Tibial nerve (tissue), 4 donors: ENCODE data around the gene SPTAN1.

ENCODE experiments used
- EP300 ChIP-seq, 2 donors: sonication (generic); formaldehyde crosslinking; IDR thresholded peaks; one replicate each; pipeline ENCODE4 v1.6.1; 2017; ENCODE audit warnings: antibody characterized with exemption in 2 of 2, mild to moderate bottlenecking in 1 of 2
- POLR2A ChIP-seq, 2 donors: fragments of 450-650 bp; IDR thresholded peaks; one replicate each; pipeline ENCODE4 v1.6.1; 2017; ENCODE audit warnings: antibody characterized with exemption in 2 of 2, mild to moderate bottlenecking in 2 of 2, moderate library complexity in 2 of 2
- TF ChIP-seq, protein P1 (sequence below), 5 experiments: fragments of 200-600 bp in 3 of 5; fragments of 450-650 bp in 2 of 5; sonication (generic) in 3 of 5; IDR thresholded peaks; one replicate each; pipeline ENCODE4 v1.5.1; 2016 to 2019; ENCODE audit warnings: antibody characterized with exemption in 5 of 5, mild to moderate bottlenecking in 3 of 5, moderate library complexity in 2 of 5

DNA sequence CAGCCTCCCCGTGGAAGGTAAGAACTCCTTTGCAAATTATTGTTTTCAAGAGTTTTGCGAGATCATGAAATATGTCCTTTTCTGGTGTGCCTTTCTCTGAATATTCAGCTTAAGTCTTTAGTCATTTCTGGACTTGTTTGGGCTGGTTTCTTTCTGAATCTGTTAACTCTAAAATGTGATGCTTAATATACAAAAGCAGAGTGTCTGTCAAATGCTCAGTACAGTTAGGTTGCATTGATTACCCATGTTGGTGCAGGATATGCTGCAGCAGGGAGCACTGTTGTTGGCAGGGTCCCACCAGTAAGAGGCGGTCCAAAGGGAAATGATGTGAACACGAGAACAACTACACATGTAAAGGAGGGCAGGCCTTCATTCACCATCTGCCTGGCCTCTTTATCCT, 47.7 kb downstream of the SPTAN1 start:
- TF ChIP-seq, protein P1, sequence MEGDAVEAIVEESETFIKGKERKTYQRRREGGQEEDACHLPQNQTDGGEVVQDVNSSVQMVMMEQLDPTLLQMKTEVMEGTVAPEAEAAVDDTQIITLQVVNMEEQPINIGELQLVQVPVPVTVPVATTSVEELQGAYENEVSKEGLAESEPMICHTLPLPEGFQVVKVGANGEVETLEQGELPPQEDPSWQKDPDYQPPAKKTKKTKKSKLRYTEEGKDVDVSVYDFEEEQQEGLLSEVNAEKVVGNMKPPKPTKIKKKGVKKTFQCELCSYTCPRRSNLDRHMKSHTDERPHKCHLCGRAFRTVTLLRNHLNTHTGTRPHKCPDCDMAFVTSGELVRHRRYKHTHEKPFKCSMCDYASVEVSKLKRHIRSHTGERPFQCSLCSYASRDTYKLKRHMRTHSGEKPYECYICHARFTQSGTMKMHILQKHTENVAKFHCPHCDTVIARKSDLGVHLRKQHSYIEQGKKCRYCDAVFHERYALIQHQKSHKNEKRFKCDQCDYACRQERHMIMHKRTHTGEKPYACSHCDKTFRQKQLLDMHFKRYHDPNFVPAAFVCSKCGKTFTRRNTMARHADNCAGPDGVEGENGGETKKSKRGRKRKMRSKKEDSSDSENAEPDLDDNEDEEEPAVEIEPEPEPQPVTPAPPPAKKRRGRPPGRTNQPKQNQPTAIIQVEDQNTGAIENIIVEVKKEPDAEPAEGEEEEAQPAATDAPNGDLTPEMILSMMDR (IDR thresholded peaks at IDR 0.05): no peak
- TF ChIP-seq POLR2A (IDR thresholded peaks at IDR 0.05): no peak
- TF ChIP-seq EP300 (IDR thresholded peaks at IDR 0.05): no peak
